Large intestine (tissue), 3 donors: ENCODE measurements around the gene ATP4B. TPM values are rescaled to one million over a fixed set of nuclear protein-coding genes. Genes with fewer than 3 reads are reported as not detected.
"Not testable (repeated sequence)": the region's sequence is repeated elsewhere in the genome, so short reads cannot be mapped to it uniquely, and the experiment has no call there.

Experiments
- DNase-seq, 2 donors: peaks; one replicate each; pipeline versions ENCODE4 v3.0.0 to v3.0.0-alpha.2; 2013
- H3K27ac ChIP-seq: one replicate; pipeline ENCODE4 v1.5.1; 2013; ENCODE audit warnings: low read length
- H3K27me3 ChIP-seq: 2 replicates; pipeline ENCODE4 v1.6.1; 2013; ENCODE audit warnings: low read length; ENCODE audit not compliant: control insufficient read depth, insufficient read depth
- H3K36me3 ChIP-seq: 2 replicates; pipeline ENCODE4 v1.6.1; 2013; ENCODE audit warnings: low read length; ENCODE audit not compliant: control insufficient read depth, insufficient read depth
- H3K4me1 ChIP-seq: one replicate; pipeline ENCODE4 v1.6.1; 2013; ENCODE audit warnings: low read length; ENCODE audit not compliant: control insufficient read depth, insufficient read depth
- H3K4me3 ChIP-seq: one replicate; pipeline ENCODE4 v1.5.1; 2013; ENCODE audit warnings: low read length
- H3K9me3 ChIP-seq: one replicate; pipeline ENCODE4 v1.6.1; 2013; ENCODE audit warnings: mild to moderate bottlenecking, low read depth, low read length, moderate library complexity; ENCODE audit not compliant: control insufficient read depth
- WGBS: methylation state at CpG from one replicate; pipeline ENCODE4 v1.1.5; 2013; ENCODE audit warnings: low lambda C conversion rate; ENCODE audit not compliant: insufficient coverage; 5-methylcytosine and 5-hydroxymethylcytosine counted together
- polyA plus RNA-seq: library from polyadenylated mRNA; unstranded; fragments of 120-200 nt; gene quantifications from one replicate; pipeline ENCODE4 v1.2.1, GENCODE V29; 2013

ATP4B gene
- polyA plus RNA-seq, 1 donor = 0.04 TPM

GRCh38 chr13:113624640-113625304 lies 33.2 kb downstream of the ATP4B start:
- H3K4me3 ChIP-seq, H3K27me3 ChIP-seq: not testable (repeated sequence)

GRCh38 chr13:113624235-113624587 lies 33.8 kb downstream of the ATP4B start:
- Histone ChIP-seq H3K9me3 (peaks cover 4% of the 10 kb centered on the region), H3K4me3 (no peak overlapping the region), H3K27ac (no peak overlapping the region), H3K4me1 (no peaks in the 10 kb centered on the region), H3K36me3 (peaks cover 48% of the 10 kb centered on the region), H3K27me3 (no peaks in the 10 kb centered on the region)
- no CpG with 5 or more reads among the region's 9 CpGs for WGBS
- DNase-seq = no peak

More at GRCh38 chr13:113624640-113625304, 33.2 kb downstream of the ATP4B start:
- H3K36me3 ChIP-seq = peaks cover 50% of the 10 kb centered on the region
- not testable (repeated sequence) for DNase-seq, H3K9me3 ChIP-seq, H3K27ac ChIP-seq, H3K4me1 ChIP-seq
- no CpG with 5 or more reads among the region's 14 CpGs for WGBS

- Histone ChIP-seq H3K36me3 (peaks cover 42% of the 10 kb centered on the region), H3K27me3 (no peaks in the 10 kb centered on the region)
- WGBS = no CpG with 5 or more reads among the region's 20 CpGs
Measured at GRCh38 chr13:113623491-113624234, 34.3 kb downstream of the ATP4B start.

GRCh38 chr13:113622791-113623490 lies 35.1 kb downstream of the ATP4B start:
- WGBS = no CpG with 5 or more reads among the region's 29 CpGs

More at GRCh38 chr13:113623491-113624234, 34.3 kb downstream of the ATP4B start:
- H3K4me1 ChIP-seq = no peaks in the 10 kb centered on the region
- no peak overlapping the region for H3K27ac ChIP-seq
- H3K4me3 ChIP-seq = no peak overlapping the region
- no peak for DNase-seq
- peaks cover 4% of the 10 kb centered on the region for H3K9me3 ChIP-seq

GRCh38 chr13:113621986-113622550 lies 35.9 kb downstream of the ATP4B start:
- H3K4me3 ChIP-seq, DNase-seq, H3K27me3 ChIP-seq, H3K27ac ChIP-seq, H3K4me1 ChIP-seq, H3K9me3 ChIP-seq: not testable (repeated sequence)
- H3K36me3 ChIP-seq = peaks cover 32% of the 10 kb centered on the region
- 100% methylated on average over 2 of the region's 20 CpGs for WGBS

More at GRCh38 chr13:113622791-113623490, 35.1 kb downstream of the ATP4B start:
- no peak overlapping the region for H3K27ac ChIP-seq
- DNase-seq = no peak
- H3K36me3 ChIP-seq = peaks cover 36% of the 10 kb centered on the region
- peaks cover 4% of the 10 kb centered on the region for H3K9me3 ChIP-seq
- H3K27me3 ChIP-seq = no peaks in the 10 kb centered on the region
- H3K4me3 ChIP-seq = no peak overlapping the region
- no peaks in the 10 kb centered on the region for H3K4me1 ChIP-seq

- not testable (repeated sequence) for H3K27ac ChIP-seq, H3K4me1 ChIP-seq, H3K4me3 ChIP-seq, H3K27me3 ChIP-seq, H3K9me3 ChIP-seq, DNase-seq
- WGBS = no CpG with 5 or more reads among the region's 13 CpGs
- H3K36me3 ChIP-seq = peaks cover 28% of the 10 kb centered on the region
Measured at GRCh38 chr13:113621498-113621897, 36.5 kb downstream of the ATP4B start.

- H3K27me3 ChIP-seq = no peaks in the 10 kb centered on the region
- H3K36me3 ChIP-seq = peaks cover 25% of the 10 kb centered on the region
- 94% methylated on average over 7 of the region's 15 CpGs for WGBS
Measured at GRCh38 chr13:113621046-113621445, 37.0 kb downstream of the ATP4B start.

GRCh38 chr13:113620036-113620796 lies 37.8 kb downstream of the ATP4B start:
- DNase-seq = no peak
- Histone ChIP-seq H3K9me3 (peaks cover 4% of the 10 kb centered on the region), H3K27ac (no peak overlapping the region), H3K27me3 (no peaks in the 10 kb centered on the region), H3K4me3 (no peak overlapping the region), H3K36me3 (peaks cover 28% of the 10 kb centered on the region), H3K4me1 (peaks cover 6% of the 10 kb centered on the region)
- WGBS = 96% methylated on average over 3 of the region's 15 CpGs

More at GRCh38 chr13:113621046-113621445, 37.0 kb downstream of the ATP4B start:
- no peak for DNase-seq
- Histone ChIP-seq H3K4me3 (no peak overlapping the region), H3K27ac (no peak overlapping the region), H3K4me1 (peaks cover 6% of the 10 kb centered on the region), H3K9me3 (peaks cover 4% of the 10 kb centered on the region)

GRCh38 chr13:113618455-113618854 lies 39.5 kb downstream of the ATP4B start:
- Histone ChIP-seq H3K36me3 (peaks cover 33% of the 10 kb centered on the region), H3K27ac (no peak overlapping the region), H3K4me3 (no peak overlapping the region), H3K27me3 (no peaks in the 10 kb centered on the region), H3K9me3 (peaks cover 4% of the 10 kb centered on the region), H3K4me1 (peaks cover 6% of the 10 kb centered on the region)
- DNase-seq = no peak
- WGBS = no CpG with 5 or more reads among the region's 7 CpGs
